Measurements from ENCODE around the gene SPATA24. TPM values are rescaled to one million over a fixed set of nuclear protein-coding genes. Genes with fewer than 3 reads are reported as not detected.

Gene SPATA24
- total and polyA plus RNA-seq, 2 of the 8 experiments (the other 6 are each of a cell fraction or from before 2014, with no cell fraction given): 5.8 to 9.4 TPM

GRCh38 chr5:139378101-139378825 lies 25.6 kb downstream of the SPATA24 start:
- no peak overlapping the region for H2BK20ac ChIP-seq (ENCODE audit: low read length)
- peaks cover 2% of the 10 kb centered on the region; the same call in 1 of the 2 replicates for H3K79me1 ChIP-seq (ENCODE audit: low read depth, low read length)
- peak overlapping the region; percentile 49; the same call in 1 of the 2 replicates for H2BK5ac ChIP-seq (ENCODE audit: low read depth, low read length)
- no peak overlapping the region for H3K18ac ChIP-seq (ENCODE audit: extremely low read depth, low read length)
- H4K5ac ChIP-seq (ENCODE audit: insufficient read length, low read depth, low read length): no peak overlapping the region
- peak overlapping the region; percentile 86; the same call in 1 of the 2 replicates for H2AK5ac ChIP-seq (ENCODE audit: low read depth, low read length)
- no peaks in the 10 kb centered on the region for H3K9me3 ChIP-seq (ENCODE audit: insufficient read depth in 2 of 2, low read depth in 1 of 2, low read length in 1 of 2)
- no peak overlapping the region for H3K56ac ChIP-seq (replicated peaks; ENCODE audit: insufficient read length, low read depth, low read length)
- H4K8ac ChIP-seq (ENCODE audit: extremely low read depth, insufficient read depth, low read length): peak overlapping the region; percentile 74
- no peak overlapping the region for H2BK120ac ChIP-seq (replicated peaks; ENCODE audit: low read depth, low read length)
- no peaks in the 10 kb centered on the region for H3K23me2 ChIP-seq (ENCODE audit: low read depth, low read length)
- no peak overlapping the region for H4K91ac ChIP-seq (replicated peaks; ENCODE audit: insufficient read length, low read length)
- no peak for TF ChIP-seq CHD2 (IDR thresholded peaks at IDR 0.05; ENCODE audit: low read length)
- TF ChIP-seq POLR2A (IDR thresholded peaks at IDR 0.05; ENCODE audit: control extremely low read depth in 1 of 2, low read depth in 2 of 2, low read length in 2 of 2): no peak
- TF ChIP-seq SAP30 (IDR thresholded peaks at IDR 0.05; ENCODE audit: insufficient read depth, insufficient replicate concordance, low read length): no peak
- TF ChIP-seq SIX5 (IDR thresholded peaks at IDR 0.05; ENCODE audit: low read depth, low read length): no peak
- TF ChIP-seq TCF12 (IDR thresholded peaks at IDR 0.05; ENCODE audit: low read depth, low read length): no peak
- TF ChIP-seq SIN3A (conservative IDR thresholded peaks at IDR 0.05 in 1 of 2, IDR thresholded peaks at IDR 0.05 in 1 of 2; ENCODE audit: low read depth in 1 of 2, low read length in 2 of 2): no peak
- no peak for TF ChIP-seq RFX5 (IDR thresholded peaks at IDR 0.05; ENCODE audit: borderline replicate concordance, low read depth, low read length)
- TF ChIP-seq TBP (IDR thresholded peaks at IDR 0.05; ENCODE audit: low read depth, low read length): no peak
- no peak overlapping the region for H2AFZ ChIP-seq (ENCODE audit: low read length)
- FAIRE-seq: no peak
- POLR2A ChIA-PET (ENCODE audit: partially characterized antibody): interaction anchor here (0.8 to 3.9 kb wide), 12 partner anchors 10 to 92 kb away, joined by 3 to 13 read pairs (median 4); partner anchors contain the start of gene PAIP2
- no peak overlapping the region for H2BK12ac ChIP-seq (ENCODE audit: low read depth, low read length)
- H3K9ac ChIP-seq (replicated peaks in 1 of 4; ENCODE audit: extremely low read depth in 1 of 4, low read depth in 3 of 4, low read length in 3 of 4): no peak overlapping the region
- 90% methylated on average over 39 of the region's 47 CpGs; no CpG with 5 or more reads in 1 of the 2 experiments for WGBS, 2 experiments (ENCODE audit: extremely low coverage in 1 of 2, insufficient coverage in 1 of 2, insufficient read length in 1 of 2, insufficient replicate concordance in 2 of 2, low coverage in 1 of 2, low lambda C conversion rate in 2 of 2, missing lambda C conversion rate in 1 of 2)
- H3K79me2 ChIP-seq (ENCODE audit: control insufficient read depth in 1 of 2, insufficient read depth in 2 of 2, low read length in 2 of 2): no peaks in the 10 kb centered on the region
- H3K23ac ChIP-seq (ENCODE audit: insufficient read length): no peak overlapping the region
- no peak overlapping the region for H3K4me2 ChIP-seq (ENCODE audit: insufficient read depth in 1 of 2, low read depth in 2 of 2, low read length in 2 of 2)
- H3K4ac ChIP-seq (replicated peaks; ENCODE audit: insufficient read length, low read depth, low read length): peak overlapping the region; percentile 49
- H3K36me3 ChIP-seq (ENCODE audit: control insufficient read depth in 2 of 4, insufficient read depth in 4 of 4, low read length in 3 of 4): no peaks in the 10 kb centered on the region
- 0 out of 2 replicates have a peak overlapping the region, but pooled peaks have one; percentile 5 for H3K27ac ChIP-seq (ENCODE audit: low read depth, low read length)
- no peak overlapping the region for H2BK15ac ChIP-seq (ENCODE audit: low read length)
- H3K27me3 ChIP-seq (replicated peaks in 1 of 4; ENCODE audit: control insufficient read depth in 3 of 4, extremely low read depth in 1 of 4, insufficient read depth in 3 of 4, low read length in 3 of 4): no peaks in the 10 kb centered on the region
- H3K4me1 ChIP-seq (replicated peaks in 1 of 4; ENCODE audit: control insufficient read depth in 3 of 4, insufficient read depth in 4 of 4, low read length in 3 of 4): peaks cover 0 to 11% (median 0%) of the 10 kb centered on the region in 4 experiments; a peak in 2 of 7 replicates
- H3K14ac ChIP-seq (ENCODE audit: insufficient read length): no peak overlapping the region
- CTCF ChIA-PET (ENCODE audit: partially characterized antibody): interaction anchor here (0.5 to 3.6 kb wide), 5 partner anchors 10 to 828 kb away, joined by 3 to 14 read pairs (median 3); no protein-coding TSS in a partner anchor
- H4K20me1 ChIP-seq (replicated peaks in 1 of 2; ENCODE audit: control insufficient read depth in 1 of 2, insufficient read depth in 2 of 2, low read length in 2 of 2): peaks cover 0 to 5% of the 10 kb centered on the region in 2 experiments
- no peak overlapping the region for H3K4me3 ChIP-seq (ENCODE audit: extremely low read depth in 1 of 4, insufficient read depth in 2 of 4, low read depth in 3 of 4, low read length in 4 of 4)
- DNase-seq (ENCODE audit: low read depth in 1 of 2, low spot score in 2 of 2): no peak

Data from H1 (cell line).